ENCODE measurements around the gene EFCAB9.

Gene EFCAB9

GRCh38 chr5:172207511-172207910, 13.5 kb downstream of the EFCAB9 start:
- no peak overlapping the region for H3K27ac Mint-ChIP-seq (ENCODE audit: low read depth)

GRCh38 chr5:172209714-172210113, 15.7 kb downstream of the EFCAB9 start:
- no peaks in the 10 kb centered on the region for H3K27me3 Mint-ChIP-seq
- ATAC-seq (replicated peaks; ENCODE audit: extremely low read depth, poor library complexity, severe bottlenecking) (no peak), DNase-seq (ENCODE audit: low spot score in 2 of 2) (no peak)
- peaks cover 5% of the 10 kb centered on the region for H3K36me3 Mint-ChIP-seq (ENCODE audit: insufficient read depth)
- H3K4me1 Mint-ChIP-seq, result no peaks in the 10 kb centered on the region
- no peak overlapping the region for H3K27ac Mint-ChIP-seq (ENCODE audit: low read depth)
- no peaks in the 10 kb centered on the region for H3K9me3 Mint-ChIP-seq
- no peak overlapping the region for H3K4me3 Mint-ChIP-seq

More at GRCh38 chr5:172207511-172207910, 13.5 kb downstream of the EFCAB9 start:
- no peak overlapping the region for H3K4me3 Mint-ChIP-seq
- DNase-seq (ENCODE audit: low spot score in 2 of 2) (no peak), ATAC-seq (replicated peaks; ENCODE audit: extremely low read depth, poor library complexity, severe bottlenecking) (no peak)
- H3K27me3 Mint-ChIP-seq, result no peaks in the 10 kb centered on the region
- no peaks in the 10 kb centered on the region for H3K4me1 Mint-ChIP-seq
- no peaks in the 10 kb centered on the region for H3K9me3 Mint-ChIP-seq
- H3K36me3 Mint-ChIP-seq (ENCODE audit: insufficient read depth), result peaks cover 5% of the 10 kb centered on the region

GRCh38 chr5:172211676-172212075, 17.7 kb downstream of the EFCAB9 start:
- H3K27ac Mint-ChIP-seq (ENCODE audit: low read depth), result no peak overlapping the region
- H3K36me3 Mint-ChIP-seq (ENCODE audit: insufficient read depth), result peaks cover 5% of the 10 kb centered on the region
- H3K9me3 Mint-ChIP-seq, result no peaks in the 10 kb centered on the region
- no peaks in the 10 kb centered on the region for H3K4me1 Mint-ChIP-seq
- H3K4me3 Mint-ChIP-seq, result no peak overlapping the region
- no peaks in the 10 kb centered on the region for H3K27me3 Mint-ChIP-seq
- DNase-seq (ENCODE audit: low spot score in 2 of 2) (no peak), ATAC-seq (replicated peaks; ENCODE audit: extremely low read depth, poor library complexity, severe bottlenecking) (no peak)

- H3K9me3 Mint-ChIP-seq, result no peaks in the 10 kb centered on the region
- H3K36me3 Mint-ChIP-seq (ENCODE audit: insufficient read depth), result peaks cover 7% of the 10 kb centered on the region
- no peak overlapping the region for H3K27ac Mint-ChIP-seq (ENCODE audit: low read depth)
- no peak for ATAC-seq (replicated peaks; ENCODE audit: extremely low read depth, poor library complexity, severe bottlenecking)
- no peaks in the 10 kb centered on the region for H3K27me3 Mint-ChIP-seq
- no peak overlapping the region for H3K4me3 Mint-ChIP-seq
- no peak for DNase-seq (ENCODE audit: low spot score in 2 of 2)
- H3K4me1 Mint-ChIP-seq, result no peaks in the 10 kb centered on the region
Observed at GRCh38 chr5:172213126-172213525, 19.2 kb downstream of the EFCAB9 start.

- no peaks in the 10 kb centered on the region for H3K4me1 Mint-ChIP-seq
Observed at GRCh38 chr5:172216345-172216744, 22.4 kb downstream of the EFCAB9 start.

GRCh38 chr5:172219296-172219695, 25.3 kb downstream of the EFCAB9 start:
- Mint-ChIP-seq H3K36me3 (ENCODE audit: insufficient read depth) (peaks cover 2% of the 10 kb centered on the region), H3K27me3 (no peaks in the 10 kb centered on the region), H3K4me3 (no peak overlapping the region), H3K4me1 (peaks cover 8% of the 10 kb centered on the region), H3K9me3 (no peaks in the 10 kb centered on the region), H3K27ac (ENCODE audit: low read depth) (no peak overlapping the region)
- no peak for ATAC-seq (replicated peaks; ENCODE audit: extremely low read depth, poor library complexity, severe bottlenecking)
- DNase-seq (ENCODE audit: low spot score in 2 of 2), result no peak

More at GRCh38 chr5:172216345-172216744, 22.4 kb downstream of the EFCAB9 start:
- Mint-ChIP-seq H3K4me3 (no peak overlapping the region), H3K36me3 (ENCODE audit: insufficient read depth) (peaks cover 4% of the 10 kb centered on the region), H3K27ac (ENCODE audit: low read depth) (no peak overlapping the region), H3K27me3 (no peaks in the 10 kb centered on the region), H3K9me3 (no peaks in the 10 kb centered on the region)
- DNase-seq (ENCODE audit: low spot score in 2 of 2) (no peak), ATAC-seq (replicated peaks; ENCODE audit: extremely low read depth, poor library complexity, severe bottlenecking) (no peak)

GRCh38 chr5:172223901-172224873, 30.2 kb downstream of the EFCAB9 start:
- no peaks in the 10 kb centered on the region for H3K27me3 Mint-ChIP-seq
- H3K36me3 Mint-ChIP-seq (ENCODE audit: insufficient read depth), result peaks cover 4% of the 10 kb centered on the region
- ATAC-seq (replicated peaks; ENCODE audit: extremely low read depth, poor library complexity, severe bottlenecking) (no peak), DNase-seq (ENCODE audit: low spot score in 2 of 2) (no peak)
- H3K4me3 Mint-ChIP-seq, result no peak overlapping the region
- H3K4me1 Mint-ChIP-seq, result peaks cover 13% of the 10 kb centered on the region
- no peaks in the 10 kb centered on the region for H3K9me3 Mint-ChIP-seq
- peak overlapping the region; percentile 54 for H3K27ac Mint-ChIP-seq (ENCODE audit: low read depth)

GRCh38 chr5:172224996-172225395, 31.0 kb downstream of the EFCAB9 start:
- Mint-ChIP-seq H3K4me1 (peaks cover 13% of the 10 kb centered on the region), H3K36me3 (ENCODE audit: insufficient read depth) (peaks cover 4% of the 10 kb centered on the region), H3K4me3 (no peak overlapping the region), H3K27ac (ENCODE audit: low read depth) (peak overlapping the region; percentile 54), H3K9me3 (no peaks in the 10 kb centered on the region), H3K27me3 (no peaks in the 10 kb centered on the region)
- ATAC-seq (replicated peaks; ENCODE audit: extremely low read depth, poor library complexity, severe bottlenecking) (no peak), DNase-seq (ENCODE audit: low spot score in 2 of 2) (no peak)

- DNase-seq (ENCODE audit: low spot score in 2 of 2) (no peak), ATAC-seq (replicated peaks; ENCODE audit: extremely low read depth, poor library complexity, severe bottlenecking) (no peak)
- no peaks in the 10 kb centered on the region for H3K4me1 Mint-ChIP-seq
- H3K27me3 Mint-ChIP-seq, result no peaks in the 10 kb centered on the region
- H3K36me3 Mint-ChIP-seq (ENCODE audit: insufficient read depth), result peaks cover 19% of the 10 kb centered on the region
- no peak overlapping the region for H3K4me3 Mint-ChIP-seq
- no peaks in the 10 kb centered on the region for H3K9me3 Mint-ChIP-seq
- H3K27ac Mint-ChIP-seq (ENCODE audit: low read depth), result no peak overlapping the region
Observed at GRCh38 chr5:172229904-172230303, 35.9 kb downstream of the EFCAB9 start.

- Mint-ChIP-seq H3K4me1 (peaks cover 16% of the 10 kb centered on the region), H3K27me3 (no peaks in the 10 kb centered on the region), H3K9me3 (no peaks in the 10 kb centered on the region), H3K36me3 (ENCODE audit: insufficient read depth) (peaks cover 16% of the 10 kb centered on the region), H3K27ac (ENCODE audit: low read depth) (no peak overlapping the region), H3K4me3 (no peak overlapping the region)
- DNase-seq (ENCODE audit: low spot score in 2 of 2) (no peak), ATAC-seq (replicated peaks; ENCODE audit: extremely low read depth, poor library complexity, severe bottlenecking) (no peak)
Observed at GRCh38 chr5:172234031-172234430, 40.1 kb downstream of the EFCAB9 start.

GRCh38 chr5:172235132-172235780, 41.3 kb downstream of the EFCAB9 start:
- Mint-ChIP-seq H3K27ac (ENCODE audit: low read depth) (no peak overlapping the region), H3K36me3 (ENCODE audit: insufficient read depth) (peaks cover 16% of the 10 kb centered on the region), H3K27me3 (no peaks in the 10 kb centered on the region), H3K9me3 (no peaks in the 10 kb centered on the region), H3K4me1 (peaks cover 22% of the 10 kb centered on the region), H3K4me3 (no peak overlapping the region)
- no peak for DNase-seq (ENCODE audit: low spot score in 2 of 2)
- ATAC-seq (replicated peaks; ENCODE audit: extremely low read depth, poor library complexity, severe bottlenecking), result no peak

- Mint-ChIP-seq H3K4me1 (peaks cover 22% of the 10 kb centered on the region), H3K4me3 (no peak overlapping the region), H3K27ac (ENCODE audit: low read depth) (no peak overlapping the region), H3K36me3 (ENCODE audit: insufficient read depth) (peaks cover 14% of the 10 kb centered on the region), H3K27me3 (no peaks in the 10 kb centered on the region), H3K9me3 (no peaks in the 10 kb centered on the region)
- DNase-seq (ENCODE audit: low spot score in 2 of 2), result no peak
- ATAC-seq (replicated peaks; ENCODE audit: extremely low read depth, poor library complexity, severe bottlenecking), result no peak
Observed at GRCh38 chr5:172235827-172236736, 42.1 kb downstream of the EFCAB9 start.
